Neural progenitor cell (in vitro differentiated cells): Measurements from ENCODE around the gene FAM53B.

ENCODE experiments used
- EZH2 ChIP-seq: fragments of 200-600 bp; sonication (generic); IDR thresholded peaks from 2 replicates; pipeline ENCODE4 v1.6.1; 2017; ENCODE audit warnings: antibody characterized with exemption, mild to moderate bottlenecking, moderate library complexity
- TF ChIP-seq, protein P1 (sequence below): fragments of 200-600 bp; sonication (generic); IDR thresholded peaks from 2 replicates; pipeline ENCODE4 v1.5.1; 2017; ENCODE audit warnings: antibody characterized with exemption, mild to moderate bottlenecking

DNA sequence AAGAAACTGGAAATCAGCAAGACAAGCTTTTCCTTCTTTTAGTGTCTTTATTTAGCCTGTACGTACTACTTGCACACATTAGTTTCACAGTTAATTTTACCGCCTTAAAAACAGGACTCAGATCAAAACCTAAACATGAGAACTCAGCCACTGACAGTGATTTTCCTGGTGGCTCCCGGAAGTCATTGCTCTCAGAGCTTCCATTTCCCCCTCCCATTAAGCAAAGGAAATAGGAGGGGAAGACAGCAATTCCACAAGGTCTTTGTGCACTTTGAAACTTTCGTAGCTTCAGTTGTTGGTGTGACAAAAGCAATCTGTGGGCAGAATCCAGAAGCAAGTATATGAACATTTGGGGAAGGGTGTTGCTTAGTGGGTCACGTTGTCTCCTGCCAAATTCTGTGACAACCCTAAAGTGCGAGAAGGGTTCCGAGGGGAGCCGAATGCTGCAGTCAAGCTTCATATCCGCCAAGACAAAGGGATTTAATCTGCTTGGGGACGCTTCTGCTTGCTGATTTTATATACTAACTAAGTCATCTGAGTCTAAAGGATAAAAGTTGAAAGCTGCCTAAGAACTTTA, 30.4 kb downstream of the FAM53B start:
- TF ChIP-seq, protein P1, sequence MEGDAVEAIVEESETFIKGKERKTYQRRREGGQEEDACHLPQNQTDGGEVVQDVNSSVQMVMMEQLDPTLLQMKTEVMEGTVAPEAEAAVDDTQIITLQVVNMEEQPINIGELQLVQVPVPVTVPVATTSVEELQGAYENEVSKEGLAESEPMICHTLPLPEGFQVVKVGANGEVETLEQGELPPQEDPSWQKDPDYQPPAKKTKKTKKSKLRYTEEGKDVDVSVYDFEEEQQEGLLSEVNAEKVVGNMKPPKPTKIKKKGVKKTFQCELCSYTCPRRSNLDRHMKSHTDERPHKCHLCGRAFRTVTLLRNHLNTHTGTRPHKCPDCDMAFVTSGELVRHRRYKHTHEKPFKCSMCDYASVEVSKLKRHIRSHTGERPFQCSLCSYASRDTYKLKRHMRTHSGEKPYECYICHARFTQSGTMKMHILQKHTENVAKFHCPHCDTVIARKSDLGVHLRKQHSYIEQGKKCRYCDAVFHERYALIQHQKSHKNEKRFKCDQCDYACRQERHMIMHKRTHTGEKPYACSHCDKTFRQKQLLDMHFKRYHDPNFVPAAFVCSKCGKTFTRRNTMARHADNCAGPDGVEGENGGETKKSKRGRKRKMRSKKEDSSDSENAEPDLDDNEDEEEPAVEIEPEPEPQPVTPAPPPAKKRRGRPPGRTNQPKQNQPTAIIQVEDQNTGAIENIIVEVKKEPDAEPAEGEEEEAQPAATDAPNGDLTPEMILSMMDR: no peak
- no peak for TF ChIP-seq EZH2
